DOHH2 (cell line): ENCODE measurements around the gene ZNF792.
"Not testable (repeated sequence)": the region's sequence is repeated elsewhere in the genome, so short reads cannot be mapped to it uniquely, and the experiment has no call there.

Source experiments
- H3F3A ChIP-seq: fragments of 200-600 bp; sonication (generic), shearing (Covaris generic); 2 replicates; pipeline ENCODE4 v1.6.0; 2016; ENCODE audit warnings: antibody characterized with exemption, mild to moderate bottlenecking; ENCODE audit not compliant: control insufficient read depth, insufficient read depth
- H3K27ac ChIP-seq: fragments of 200-600 bp; sonication (generic); 2 replicates; pipeline ENCODE4 v1.5.1; 2014; ENCODE audit warnings: low read depth, mild to moderate bottlenecking, low read length, moderate library complexity
- H3K27me3 ChIP-seq: fragments of 200-600 bp; sonication (generic); 2 replicates; pipeline ENCODE4 v1.6.1; 2014; ENCODE audit warnings: mild to moderate bottlenecking, low read length, mixed read lengths; ENCODE audit not compliant: control insufficient read depth
- H3K36me3 ChIP-seq: fragments of 200-600 bp; sonication (generic); 2 replicates; pipeline ENCODE4 v1.6.1; 2014; ENCODE audit warnings: mild to moderate bottlenecking, low read length, moderate library complexity, mixed read lengths; ENCODE audit not compliant: control insufficient read depth
- H3K4me1 ChIP-seq: fragments of 200-600 bp; sonication (generic); 2 replicates; pipeline ENCODE4 v1.6.1; 2014; ENCODE audit warnings: mild to moderate bottlenecking, low read length, mixed read lengths; ENCODE audit not compliant: control insufficient read depth
- H3K4me2 ChIP-seq: fragments of 200-600 bp; sonication (generic); 2 replicates; pipeline ENCODE4 v1.6.0; 2014; ENCODE audit warnings: mild to moderate bottlenecking, low read length, moderate library complexity
- H3K4me3 ChIP-seq: fragments of 200-600 bp; sonication (generic); 2 replicates; pipeline ENCODE4 v1.5.1; 2014; ENCODE audit warnings: mild to moderate bottlenecking, low read length, mixed read lengths
- H3K79me2 ChIP-seq: fragments of 200-600 bp; sonication (generic); 2 replicates; pipeline ENCODE4 v1.6.1; 2014; ENCODE audit warnings: mild to moderate bottlenecking, low read length, mixed read lengths; ENCODE audit not compliant: control insufficient read depth
- H3K9me2 ChIP-seq: fragments of 200-600 bp; sonication (generic); replicated peaks from 2 replicates; pipeline ENCODE4 v1.6.1; 2014; ENCODE audit warnings: mild to moderate bottlenecking, low read length, mixed read lengths; ENCODE audit not compliant: control insufficient read depth
- H3K9me3 ChIP-seq: fragments of 200-600 bp; sonication (generic); 2 replicates; pipeline ENCODE4 v1.6.1; 2014; ENCODE audit warnings: antibody characterized with exemption, low read length, mixed read lengths; ENCODE audit not compliant: control insufficient read depth, insufficient read depth
- H4K20me1 ChIP-seq: fragments of 200-600 bp; sonication (generic); 2 replicates; pipeline ENCODE4 v1.6.0; 2014; ENCODE audit warnings: low read depth, mild to moderate bottlenecking, antibody characterized with exemption, low read length, moderate library complexity; ENCODE audit not compliant: control insufficient read depth, insufficient read depth
- EZH2phosphoT487 ChIP-seq: fragments of 200-600 bp; sonication (generic); IDR thresholded peaks from 2 replicates; pipeline ENCODE4 v1.6.1; 2017; ENCODE audit warnings: borderline replicate concordance, mild to moderate bottlenecking, antibody characterized with exemption, low read length, moderate library complexity, mixed read lengths
- TF ChIP-seq, protein P1 (sequence below): fragments of 200-600 bp; sonication (generic); IDR thresholded peaks from one replicate; pipeline ENCODE4 v1.5.1; 2014; ENCODE audit warnings: antibody characterized with exemption, mild to moderate bottlenecking, low read depth, low read length; ENCODE audit not compliant: poor library complexity, severe bottlenecking

Gene ZNF792

DNA sequence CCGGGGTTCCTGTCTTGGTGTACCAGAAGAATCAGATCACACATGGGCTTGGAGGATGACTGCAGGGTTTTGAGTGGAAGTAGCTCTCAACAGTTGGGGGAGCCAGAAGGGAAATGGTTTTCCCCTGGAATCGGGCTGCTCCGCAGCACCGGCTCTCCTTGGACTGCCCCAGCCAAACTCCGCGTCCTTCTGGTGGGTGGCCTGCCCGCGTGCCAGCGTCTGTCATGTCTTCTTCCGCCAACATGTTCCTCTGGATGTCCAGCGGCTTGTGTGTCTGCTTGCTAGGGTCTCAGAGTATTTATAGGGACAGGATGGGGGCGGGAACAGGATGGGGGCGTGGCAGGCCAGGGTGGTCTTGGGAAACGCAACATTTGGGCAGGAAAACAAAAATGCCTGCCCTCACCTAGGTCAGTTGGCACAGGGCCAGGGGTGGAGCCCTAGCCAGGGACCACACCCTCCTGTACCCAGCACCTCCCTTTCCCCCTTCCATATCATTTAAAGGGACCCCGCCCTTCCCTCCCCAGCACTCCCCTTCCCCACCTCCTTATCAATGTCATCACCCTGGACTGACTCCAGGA is 38.7 kb downstream of the ZNF792 start:
- no peaks in the 10 kb centered on the region for H3K9me3 ChIP-seq
- no peak overlapping the region for H3K4me2 ChIP-seq
- H3K27ac ChIP-seq, result no peak overlapping the region
- peaks cover 16% of the 10 kb centered on the region for H3K27me3 ChIP-seq
- H3K4me3 ChIP-seq, result no peak overlapping the region
- TF ChIP-seq EZH2phosphoT487, result no peak
- no peaks in the 10 kb centered on the region for H4K20me1 ChIP-seq
- no peaks in the 10 kb centered on the region; the same call in 1 of the 2 replicates for H3K79me2 ChIP-seq
- no peaks in the 10 kb centered on the region for H3F3A ChIP-seq
- 0 out of 2 replicates have a peak, but pooled peaks cover 2% of the 10 kb centered on the region for H3K4me1 ChIP-seq
- no peaks in the 10 kb centered on the region for H3K36me3 ChIP-seq
- H3K9me2 ChIP-seq, result no peaks in the 10 kb centered on the region

DNA sequence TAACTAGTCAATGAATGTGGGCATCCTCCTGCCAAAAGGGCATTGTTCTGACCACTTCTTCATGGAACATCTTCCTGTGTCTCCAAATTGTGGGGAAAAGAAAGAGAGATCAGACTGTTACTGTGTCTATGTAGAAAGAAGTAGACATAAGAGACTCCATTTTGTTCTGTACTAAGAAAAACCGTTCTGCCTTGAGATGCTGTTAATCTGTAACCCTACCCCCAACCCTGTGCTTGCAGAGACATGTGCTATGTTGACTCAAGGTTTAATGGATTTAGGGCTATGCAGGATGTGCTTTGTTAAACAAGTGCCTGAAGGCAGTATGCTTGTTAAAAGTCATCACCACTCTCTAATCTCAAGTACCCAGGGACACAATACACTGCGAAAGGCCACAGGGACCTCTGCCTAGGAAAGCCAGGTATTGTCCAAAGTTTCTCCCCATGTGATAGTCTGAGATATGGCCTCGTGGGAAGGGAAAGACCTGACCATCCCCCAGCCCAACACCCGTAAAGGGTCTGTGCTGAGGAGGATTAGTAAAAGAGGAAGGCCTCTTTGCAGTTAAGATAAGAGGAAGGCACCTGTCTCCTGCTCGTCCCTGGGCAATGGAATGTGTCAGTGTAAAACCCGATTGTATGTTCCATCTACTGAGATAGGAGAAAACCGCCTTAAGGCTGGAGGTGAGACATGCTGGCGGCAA is 43.8 kb downstream of the ZNF792 start:
- not testable (repeated sequence) for H4K20me1 ChIP-seq, H3K4me2 ChIP-seq, H3F3A ChIP-seq, H3K4me3 ChIP-seq, H3K9me2 ChIP-seq, H3K4me1 ChIP-seq, H3K36me3 ChIP-seq, H3K27me3 ChIP-seq, H3K27ac ChIP-seq, H3K79me2 ChIP-seq
- H3K9me3 ChIP-seq, result peaks cover 19% of the 10 kb centered on the region; the same call in 1 of the 2 replicates

DNA sequence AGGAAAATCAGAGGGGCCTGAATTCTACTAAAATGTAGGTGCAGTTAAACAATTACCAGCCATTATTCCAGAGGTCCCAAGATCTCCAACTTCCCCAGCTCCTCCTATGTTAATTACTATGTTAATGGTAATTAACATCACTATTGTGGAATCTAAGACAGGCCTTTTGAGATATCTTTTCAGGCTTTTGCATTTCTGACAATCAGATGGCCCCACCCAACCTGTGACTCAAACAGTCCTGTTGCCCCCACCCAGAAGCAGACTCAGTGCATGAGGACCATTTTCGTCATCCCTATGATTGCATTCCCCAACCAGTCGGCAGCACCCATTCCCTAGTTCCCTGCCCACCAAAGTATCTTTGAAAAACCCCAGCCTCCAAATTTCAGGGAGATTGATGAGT is 45.8 kb downstream of the ZNF792 start:
- Histone ChIP-seq H3K9me3 (peaks cover 19% of the 10 kb centered on the region; the same call in 1 of the 2 replicates), H4K20me1 (no peaks in the 10 kb centered on the region), H3K4me1 (no peaks in the 10 kb centered on the region), H3K4me2 (no peak overlapping the region), H3K36me3 (no peaks in the 10 kb centered on the region), H3K4me3 (no peak overlapping the region), H3F3A (no peaks in the 10 kb centered on the region), H3K27me3 (no peaks in the 10 kb centered on the region), H3K27ac (no peak overlapping the region), H3K79me2 (no peaks in the 10 kb centered on the region), H3K9me2 (no peaks in the 10 kb centered on the region)
- TF ChIP-seq, protein P1, sequence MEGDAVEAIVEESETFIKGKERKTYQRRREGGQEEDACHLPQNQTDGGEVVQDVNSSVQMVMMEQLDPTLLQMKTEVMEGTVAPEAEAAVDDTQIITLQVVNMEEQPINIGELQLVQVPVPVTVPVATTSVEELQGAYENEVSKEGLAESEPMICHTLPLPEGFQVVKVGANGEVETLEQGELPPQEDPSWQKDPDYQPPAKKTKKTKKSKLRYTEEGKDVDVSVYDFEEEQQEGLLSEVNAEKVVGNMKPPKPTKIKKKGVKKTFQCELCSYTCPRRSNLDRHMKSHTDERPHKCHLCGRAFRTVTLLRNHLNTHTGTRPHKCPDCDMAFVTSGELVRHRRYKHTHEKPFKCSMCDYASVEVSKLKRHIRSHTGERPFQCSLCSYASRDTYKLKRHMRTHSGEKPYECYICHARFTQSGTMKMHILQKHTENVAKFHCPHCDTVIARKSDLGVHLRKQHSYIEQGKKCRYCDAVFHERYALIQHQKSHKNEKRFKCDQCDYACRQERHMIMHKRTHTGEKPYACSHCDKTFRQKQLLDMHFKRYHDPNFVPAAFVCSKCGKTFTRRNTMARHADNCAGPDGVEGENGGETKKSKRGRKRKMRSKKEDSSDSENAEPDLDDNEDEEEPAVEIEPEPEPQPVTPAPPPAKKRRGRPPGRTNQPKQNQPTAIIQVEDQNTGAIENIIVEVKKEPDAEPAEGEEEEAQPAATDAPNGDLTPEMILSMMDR, result no peak
- TF ChIP-seq EZH2phosphoT487, result no peak

DNA sequence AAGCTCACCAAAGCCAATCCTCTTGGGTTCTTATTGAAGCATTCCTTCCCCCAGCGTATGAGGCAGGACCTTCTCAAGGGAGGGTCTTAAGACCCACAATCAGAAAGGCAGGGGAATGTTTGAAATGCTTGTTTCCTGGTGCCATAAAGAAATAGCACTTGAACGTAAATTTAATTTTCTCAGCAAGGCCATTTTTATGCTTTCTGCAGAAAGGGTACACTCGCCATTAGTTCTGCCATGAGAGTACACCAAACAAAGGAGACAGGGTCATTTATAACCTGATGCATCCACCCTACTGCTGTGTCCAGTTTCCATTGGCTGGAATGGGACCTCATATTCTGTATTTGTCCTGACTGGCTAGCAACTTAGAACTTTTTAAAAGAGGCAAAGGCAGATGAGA is 46.9 kb downstream of the ZNF792 start:
- not testable (repeated sequence) for H3K4me1 ChIP-seq

DNA sequence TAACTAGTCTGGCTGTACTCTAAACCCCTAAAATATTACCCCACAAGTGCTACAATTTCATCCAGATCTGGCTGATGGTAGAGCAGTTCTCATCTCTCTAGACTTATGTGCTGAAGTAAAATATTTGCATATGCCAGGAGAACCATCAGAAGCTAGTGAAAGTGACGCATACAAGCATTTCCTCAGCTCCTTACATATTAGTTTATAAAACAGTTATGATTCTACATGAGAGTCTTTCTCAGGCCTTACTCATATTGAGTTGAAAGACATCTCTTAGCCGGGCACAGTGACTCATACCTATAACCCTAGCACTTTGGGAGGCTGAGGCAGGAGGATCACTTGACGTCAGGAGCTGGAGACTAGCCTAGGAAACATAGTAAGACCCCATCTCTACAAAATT is 53.3 kb downstream of the ZNF792 start:
- H3K79me2 ChIP-seq, result no peaks in the 10 kb centered on the region
- no peak overlapping the region for H3K4me2 ChIP-seq
- no peak overlapping the region for H3K4me3 ChIP-seq
- H3K4me1 ChIP-seq, result no peaks in the 10 kb centered on the region
- H3K9me2 ChIP-seq, result no peaks in the 10 kb centered on the region
- no peaks in the 10 kb centered on the region for H3K27me3 ChIP-seq
- no peak for TF ChIP-seq EZH2phosphoT487
- TF ChIP-seq, protein P1, result no peak
- H3K36me3 ChIP-seq, result no peaks in the 10 kb centered on the region
- H3F3A ChIP-seq, result no peaks in the 10 kb centered on the region
- no peak overlapping the region for H3K27ac ChIP-seq
- H4K20me1 ChIP-seq, result no peaks in the 10 kb centered on the region
- no peaks in the 10 kb centered on the region; the same call in 1 of the 2 replicates for H3K9me3 ChIP-seq

More for the DNA sequence above, 46.9 kb downstream of the ZNF792 start:
- not testable (repeated sequence) for H3K9me2 ChIP-seq, H4K20me1 ChIP-seq, H3K27ac ChIP-seq, H3K4me2 ChIP-seq, H3K4me3 ChIP-seq, H3K27me3 ChIP-seq, H3F3A ChIP-seq, H3K36me3 ChIP-seq, H3K79me2 ChIP-seq
- peaks cover 19% of the 10 kb centered on the region; the same call in 1 of the 2 replicates for H3K9me3 ChIP-seq
